A549 (cell line): ENCODE measurements around the gene SDHB. TPM values are rescaled to one million over a fixed set of nuclear protein-coding genes. Genes with fewer than 3 reads are reported as not detected.

Experiments
- ATAC-seq, 2 experiments: fragments of 200-7000 bp in 1 of 2; fragments of >200 bp in 1 of 2; cut with Nextera tagmentation in 1 of 2; cut with Tn5 transposase in 1 of 2; 3 replicates each; pipeline versions ENCODE4 v1.8.0 to v1.9.1; 2018 to 2020; ENCODE audit warnings: mild to moderate bottlenecking in 1 of 2, moderate library complexity in 1 of 2
- CTCF ChIA-PET: fragments of 300-600 bp; sonication (Branson Sonifier 250); formaldehyde crosslinking; extraction: SDS; loops from one replicate; lab custom pipeline; 2021; ENCODE audit warnings: antibody characterized with exemption, inconsistent platforms; lab: Yijun Ruan, JAX
- POLR2A ChIA-PET: fragments of 350-600 bp; formaldehyde crosslinking; extraction: SDS; loops from one replicate; lab custom pipeline; 2021; ENCODE audit warnings: antibody characterized with exemption, inconsistent platforms; lab: Yijun Ruan, JAX
- DNase-seq, 2 experiments: peaks; one replicate each; pipeline versions ENCODE4 v3.0.0 to v3.0.0-alpha.2; 2011 to 2016; ENCODE audit warnings: low read depth in 1 of 2, low spot score in 1 of 2
- FAIRE-seq: peaks from 2 replicates; lab custom pipeline; 2011; peaks lifted over from hg19 to GRCh38; lab: Jason Lieb, UNC
- H3K27ac ChIP-seq, 2 experiments: fragments of >200 bp; sonication (Bioruptor Twin); formaldehyde crosslinking; 3 replicates each; pipeline ENCODE4 v1.5.1; 2016 to 2017
- H3K4me1 ChIP-seq: fragments of >200 bp; sonication (Bioruptor Twin); formaldehyde crosslinking; 3 replicates; pipeline ENCODE4 v1.6.1; 2016
- H3K4me2 ChIP-seq: fragments of >200 bp; sonication (Bioruptor Twin); formaldehyde crosslinking; 3 replicates; pipeline ENCODE4 v1.6.1; 2016
- H3K4me3 ChIP-seq: fragments of >200 bp; sonication (Bioruptor Twin); formaldehyde crosslinking; 3 replicates; pipeline ENCODE4 v1.5.1; 2016
- H3K9me3 ChIP-seq: fragments of >200 bp; sonication (Bioruptor Twin); formaldehyde crosslinking; 3 replicates; pipeline ENCODE4 v1.6.1; 2016
- ATOH8 ChIP-seq: fragments of 250-450 bp; sonication (Bioruptor Pico); IDR thresholded peaks from 2 replicates; pipeline ENCODE4 v1.5.0; 2020; ENCODE audit warnings: low read depth, mild to moderate bottlenecking, moderate library complexity
- BHLHE40 ChIP-seq: IDR thresholded peaks from 2 replicates; pipeline ENCODE4 v1.6.1; 2012; ENCODE audit warnings: low read depth, low read length, inconsistent platforms
- CBX2 ChIP-seq: fragments of 200-600 bp; sonication (generic); IDR thresholded peaks from 2 replicates; pipeline ENCODE4 v1.6.1; 2016; ENCODE audit warnings: low read depth, mild to moderate bottlenecking, borderline replicate concordance
- CBX8 ChIP-seq: fragments of 200-600 bp; sonication (generic); IDR thresholded peaks from 2 replicates; pipeline ENCODE4 v1.6.1; 2016
- CHD2 ChIP-seq: fragments of 150-350 bp; IDR thresholded peaks from 2 replicates; pipeline ENCODE4 v1.6.1; 2014; ENCODE audit warnings: low read length; ENCODE audit not compliant: partially characterized antibody
- CTCF ChIP-seq: fragments of >200 bp; sonication (Bioruptor Twin); formaldehyde crosslinking; IDR thresholded peaks from 3 replicates; pipeline ENCODE4 v1.5.1; 2016
- FOSL2 ChIP-seq, 2 experiments: fragments of 450-650 bp in 1 of 2; fragments of >200 bp in 1 of 2; sonication (Bioruptor Twin) in 1 of 2; formaldehyde crosslinking; IDR thresholded peaks; 2 replicates each; pipeline versions ENCODE4 v1.5.0 to v1.6.1; 2016 to 2020; ENCODE audit warnings: mild to moderate bottlenecking in 1 of 2, moderate library complexity in 1 of 2
- HES2 ChIP-seq: fragments of >200 bp; sonication (Bioruptor Twin); formaldehyde crosslinking; IDR thresholded peaks from 2 replicates; pipeline ENCODE4 v1.6.1; 2016
- HEYL ChIP-seq: fragments of 250-450 bp; sonication (Bioruptor Pico); IDR thresholded peaks from 2 replicates; pipeline ENCODE4 v1.8.0; 2021; ENCODE audit warnings: mild to moderate bottlenecking, moderate library complexity
- HMGXB4 ChIP-seq: fragments of 250-450 bp; sonication (Bioruptor Pico); IDR thresholded peaks from 2 replicates; pipeline ENCODE4 v1.5.0; 2021; ENCODE audit warnings: mild to moderate bottlenecking, moderate library complexity, borderline replicate concordance
- HOXB13 ChIP-seq: fragments of 250-450 bp; sonication (Bioruptor Pico); IDR thresholded peaks from 2 replicates; pipeline ENCODE4 v1.5.0; 2020; ENCODE audit warnings: low read depth, mild to moderate bottlenecking, moderate library complexity
- JUN ChIP-seq, 2 experiments: fragments of >200 bp; sonication (Bioruptor Twin); formaldehyde crosslinking; IDR thresholded peaks; 2 replicates in 1 of 2; 3 replicates in 1 of 2; pipeline ENCODE4 v1.6.1; 2016 to 2017
- MAX ChIP-seq: IDR thresholded peaks from 2 replicates; pipeline ENCODE4 v1.6.1; 2012
- MAZ ChIP-seq: fragments of 150-350 bp; IDR thresholded peaks from 2 replicates; pipeline ENCODE4 v1.6.1; 2014; ENCODE audit warnings: antibody characterized with exemption, low read depth, low read length, borderline replicate concordance
- NPAS2 ChIP-seq: fragments of 250-450 bp; sonication (Bioruptor Pico); IDR thresholded peaks from 2 replicates; pipeline ENCODE4 v1.8.0; 2022; ENCODE audit warnings: mild to moderate bottlenecking, moderate library complexity, borderline replicate concordance
- NR3C1 ChIP-seq: fragments of >200 bp; sonication (Bioruptor Twin); formaldehyde crosslinking; IDR thresholded peaks from 3 replicates; pipeline ENCODE4 v1.6.1; 2017
- PHF8 ChIP-seq: fragments of 200-600 bp; sonication (generic); IDR thresholded peaks from 2 replicates; pipeline ENCODE4 v1.6.1; 2016; ENCODE audit warnings: low read depth, mild to moderate bottlenecking, antibody characterized with exemption, moderate library complexity, borderline replicate concordance
- RAD21 ChIP-seq, 2 experiments: fragments of >200 bp in 1 of 2; sonication (Bioruptor Twin) in 1 of 2; formaldehyde crosslinking in 1 of 2; IDR thresholded peaks in 1 of 2; conservative IDR thresholded peaks in 1 of 2; 2 replicates in 1 of 2; 3 replicates in 1 of 2; pipeline ENCODE4 v1.6.1; 2012 to 2018; ENCODE audit warnings: inconsistent platforms in 1 of 2
- RCOR1 ChIP-seq: fragments of 150-350 bp; IDR thresholded peaks from 2 replicates; pipeline ENCODE4 v1.6.1; 2014; ENCODE audit warnings: antibody characterized with exemption, low read length, low read depth
- RFX5 ChIP-seq: fragments of 450-650 bp; IDR thresholded peaks from 2 replicates; pipeline ENCODE4 v1.7.1; 2014; ENCODE audit warnings: antibody characterized with exemption, mild to moderate bottlenecking, moderate library complexity
- SMC3 ChIP-seq: fragments of >200 bp; sonication (Bioruptor Twin); formaldehyde crosslinking; IDR thresholded peaks from 3 replicates; pipeline ENCODE4 v1.6.1; 2018; ENCODE audit warnings: inconsistent platforms
- SREBF2 ChIP-seq: fragments of 450-650 bp; IDR thresholded peaks from 2 replicates; pipeline ENCODE4 v1.6.1; 2014; ENCODE audit warnings: mild to moderate bottlenecking, moderate library complexity
- TP53 ChIP-seq: fragments of 250-450 bp; sonication (Bioruptor Pico); IDR thresholded peaks from 2 replicates; pipeline ENCODE4 v1.5.0; 2021; ENCODE audit warnings: mild to moderate bottlenecking, moderate library complexity
- USF2 ChIP-seq: fragments of 450-650 bp; IDR thresholded peaks from 2 replicates; pipeline ENCODE4 v1.6.1; 2014; ENCODE audit warnings: antibody characterized with exemption
- ZC3H11A ChIP-seq: fragments of 450-650 bp; IDR thresholded peaks from 2 replicates; pipeline ENCODE4 v1.6.1; 2014; ENCODE audit warnings: antibody characterized with exemption, mild to moderate bottlenecking
- ZNF302 ChIP-seq: fragments of 250-450 bp; sonication (Bioruptor Pico); IDR thresholded peaks from 2 replicates; pipeline ENCODE4 v1.9.0; 2021; ENCODE audit warnings: inconsistent platforms, mild to moderate bottlenecking, moderate library complexity
- ZSCAN20 ChIP-seq: fragments of 250-450 bp; sonication (Bioruptor Pico); IDR thresholded peaks from 2 replicates; pipeline ENCODE4 v1.8.0; 2022; ENCODE audit warnings: mild to moderate bottlenecking, moderate library complexity
- WGBS: methylation state at CpG from one replicate; pipeline ENCODE4 v1.1.6; 2017; ENCODE audit errors: missing lambda C conversion rate; 5-methylcytosine and 5-hydroxymethylcytosine counted together
- polyA plus RNA-seq, 4 experiments: library from polyadenylated mRNA; depleted of rRNA in 3 of 4; stranded (reverse); fragments of >200 nt; fragmentation: RNase III in 1 of 4; extraction: RNeasy Plus Mini Kit Qiagen cat#74134 plus additional on column Dnase treatment in 1 of 4; gene quantifications; 2 replicates in 3 of 4; 3 replicates in 1 of 4; pipeline ENCODE4 v1.2.3, GENCODE V29; 2011 to 2017

Gene SDHB
- polyA plus RNA-seq, 2 of the 4 experiments (the other 2 are of a cell fraction) = 114 to 262 TPM

GRCh38 chr1:17047924-17048323 lies 5.9 kb downstream of the SDHB start:
- DNase-seq (no peak), ATAC-seq (no peak), FAIRE-seq (no peak)
- ChIA-PET POLR2A (no interaction called here), CTCF (interaction anchor here (1.1 to 6.9 kb wide), 4 partner anchors 17 to 321 kb away, joined by 5 to 80 read pairs (median 34); no protein-coding TSS in a partner anchor)
- no peak overlapping the region for H3K4me2 ChIP-seq
- no peak overlapping the region for H3K4me3 ChIP-seq
- no peak for TF ChIP-seq RCOR1
- H3K27ac ChIP-seq = no peak overlapping the region
- H3K9me3 ChIP-seq = no peaks in the 10 kb centered on the region
- peaks cover 23% of the 10 kb centered on the region for H3K4me1 ChIP-seq
- WGBS = 91% methylated on average over 5 of the region's 5 CpGs

- ATAC-seq = no peak
- Histone ChIP-seq H3K4me2 (no peak overlapping the region), H3K27ac (no peak overlapping the region), H3K4me3 (no peak overlapping the region), H3K9me3 (no peaks in the 10 kb centered on the region), H3K4me1 (peaks cover 8% of the 10 kb centered on the region; the same call in 2 of the 3 replicates)
- DNase-seq = no peak
- ChIA-PET CTCF (interaction anchor here (0.7 to 6.9 kb wide), 27 partner anchors 9 to 433 kb away, joined by 3 to 80 read pairs (median 4); no protein-coding TSS in a partner anchor), POLR2A (no interaction called here)
- no peak for FAIRE-seq
- no peak for TF ChIP-seq CBX2
- TF ChIP-seq ZSCAN20 (CRISPR knock-in tag) = no peak
- no peak for TF ChIP-seq USF2
- TF ChIP-seq PHF8 = no peak
- no peak for TF ChIP-seq MAX
- no peak for TF ChIP-seq HMGXB4 (CRISPR knock-in tag)
- no peak for TF ChIP-seq CHD2
- TF ChIP-seq ZNF302 (CRISPR knock-in tag) = no peak
- no peak for TF ChIP-seq RFX5
- TF ChIP-seq ATOH8 (CRISPR knock-in tag) = no peak
- no peak for TF ChIP-seq JUN (IDR thresholded peaks at IDR 0.05)
- no peak for TF ChIP-seq HOXB13 (CRISPR knock-in tag)
- 58% methylated on average over 3 of the region's 3 CpGs for WGBS
Measured at GRCh38 chr1:17046334-17046657, 7.5 kb downstream of the SDHB start.

GRCh38 chr1:17045634-17046333 lies 8.0 kb downstream of the SDHB start:
- FAIRE-seq (no peak), ATAC-seq (peak in 1 of 2 experiments; percentile 58; a peak in 2 of 6 replicates), DNase-seq (peak; percentile 51 to 63)
- POLR2A ChIA-PET = no interaction called here
- Histone ChIP-seq H3K4me3 (no peak overlapping the region), H3K4me2 (peak overlapping the region; percentile 38; the same call in 2 of the 3 replicates), H3K9me3 (no peaks in the 10 kb centered on the region), H3K27ac (no peak overlapping the region), H3K4me1 (peaks cover 6% of the 10 kb centered on the region; the same call in 1 of the 3 replicates)
- WGBS = 53% methylated on average over 9 of the region's 9 CpGs
- CTCF ChIA-PET = interaction anchor here (0.6 to 6.9 kb wide), 29 partner anchors 8 to 434 kb away, joined by 3 to 80 read pairs (median 4); no protein-coding TSS in a partner anchor
- TF ChIP-seq ZC3H11A = no peak
- TF ChIP-seq HOXB13 (CRISPR knock-in tag) = no peak
- TF ChIP-seq BHLHE40 = no peak
- no peak for TF ChIP-seq MAZ
- no peak for TF ChIP-seq HES2
- no peak for TF ChIP-seq ZNF302 (CRISPR knock-in tag)
- TF ChIP-seq HEYL (CRISPR knock-in tag) = no peak
- no peak for TF ChIP-seq TP53
- no peak for TF ChIP-seq NPAS2 (CRISPR knock-in tag)
- no peak for TF ChIP-seq CBX8
- peak; percentile 72 for TF ChIP-seq SMC3
- TF ChIP-seq RCOR1 = no peak
- TF ChIP-seq CBX2 = no peak
- TF ChIP-seq RAD21 (conservative IDR thresholded peaks at IDR 0.05 in 1 of 2, IDR thresholded peaks at IDR 0.05 in 1 of 2) = peak; percentile 69 to 76
- TF ChIP-seq FOSL2 (IDR thresholded peaks at IDR 0.05) = no peak
- TF ChIP-seq FOSL2 (CRISPR knock-in tag; IDR thresholded peaks at IDR 0.05) = no peak
- peak; percentile 73 for TF ChIP-seq CTCF
- no peak for TF ChIP-seq NR3C1
- no peak for TF ChIP-seq SREBF2
